BE2C (cell line): ENCODE results near the gene PDK2.

Experiments used
- DNase-seq: peaks from one replicate; pipeline ENCODE4 v3.0.0-alpha.2; 2020
- H3K27me3 ChIP-seq: fragments of 250-450 bp; sonication (Bioruptor Pico); 2 replicates; pipeline ENCODE4 v1.5.1; 2020; ENCODE audit warnings: mild to moderate bottlenecking
- H3K36me3 ChIP-seq: fragments of 250-450 bp; sonication (Bioruptor Pico); 2 replicates; pipeline ENCODE4 v1.5.1; 2020; ENCODE audit warnings: mild to moderate bottlenecking
- H3K4me1 ChIP-seq: fragments of 250-450 bp; sonication (Bioruptor Pico); 2 replicates; pipeline ENCODE4 v1.5.1; 2020
- H3K4me3 ChIP-seq: 2 replicates; pipeline ENCODE4 v1.5.1; 2011; ENCODE audit warnings: low read depth, low read length
- H3K9me3 ChIP-seq: fragments of 250-450 bp; sonication (Bioruptor Pico); 2 replicates; pipeline ENCODE4 v1.5.1; 2020
- CTCF ChIP-seq: IDR thresholded peaks from 2 replicates; pipeline ENCODE4 v1.5.1; 2012; ENCODE audit warnings: mild to moderate bottlenecking, low read depth, low read length

Gene PDK2

GRCh38 chr17:50141026-50141744 lies 46.0 kb downstream of the PDK2 start:
- Histone ChIP-seq H3K9me3 (no peaks in the 10 kb centered on the region), H3K4me3 (no peak overlapping the region), H3K27me3 (no peaks in the 10 kb centered on the region), H3K4me1 (peaks cover 11% of the 10 kb centered on the region), H3K36me3 (peaks cover 98% of the 10 kb centered on the region)
- TF ChIP-seq CTCF: no peak
- DNase-seq: no peak

GRCh38 chr17:50141745-50142110 lies 46.6 kb downstream of the PDK2 start:
- Histone ChIP-seq H3K4me1 (peaks cover 11% of the 10 kb centered on the region), H3K36me3 (peaks cover 98% of the 10 kb centered on the region), H3K27me3 (no peaks in the 10 kb centered on the region), H3K9me3 (no peaks in the 10 kb centered on the region), H3K4me3 (no peak overlapping the region)
- TF ChIP-seq CTCF: no peak
- DNase-seq: no peak

GRCh38 chr17:50143461-50144176 lies 48.5 kb downstream of the PDK2 start:
- H3K36me3 ChIP-seq: peaks cover 79% of the 10 kb centered on the region
- H3K27me3 ChIP-seq: no peaks in the 10 kb centered on the region
- DNase-seq: no peak
- H3K4me3 ChIP-seq: no peak overlapping the region
- peaks cover 11% of the 10 kb centered on the region for H3K4me1 ChIP-seq
- no peaks in the 10 kb centered on the region for H3K9me3 ChIP-seq
- TF ChIP-seq CTCF: no peak

- no peak for TF ChIP-seq CTCF
- Histone ChIP-seq H3K9me3 (no peaks in the 10 kb centered on the region), H3K4me3 (no peak overlapping the region), H3K36me3 (peaks cover 74% of the 10 kb centered on the region), H3K4me1 (peaks cover 11% of the 10 kb centered on the region), H3K27me3 (no peaks in the 10 kb centered on the region)
- no peak for DNase-seq
Measured at GRCh38 chr17:50144355-50144754, 49.2 kb downstream of the PDK2 start.

GRCh38 chr17:50144845-50145531 lies 49.8 kb downstream of the PDK2 start:
- no peak overlapping the region for H3K4me3 ChIP-seq
- TF ChIP-seq CTCF: no peak
- H3K36me3 ChIP-seq: peaks cover 73% of the 10 kb centered on the region
- H3K9me3 ChIP-seq: no peaks in the 10 kb centered on the region
- no peak for DNase-seq
- peaks cover 11% of the 10 kb centered on the region for H3K4me1 ChIP-seq
- H3K27me3 ChIP-seq: no peaks in the 10 kb centered on the region
